H54 (cell line): ENCODE results near the gene PLCL2.

Source experiments
- DNase-seq: peaks from one replicate; pipeline ENCODE4 v3.0.0; 2011; ENCODE audit warnings: low spot score, mixed read lengths; ENCODE audit not compliant: insufficient read length
- FAIRE-seq: peaks from 3 replicates; lab custom pipeline; 2011; peaks lifted over from hg19 to GRCh38; lab: Jason Lieb, UNC
- POLR2A ChIP-seq: IDR thresholded peaks from 2 replicates; pipeline ENCODE4 v1.6.1; 2011; ENCODE audit warnings: low read depth, mild to moderate bottlenecking, low read length

The PLCL2 gene

GRCh38 chr3:16908896-16909295, 24.1 kb downstream of the PLCL2 start:
- FAIRE-seq = no peak
- TF ChIP-seq POLR2A = no peak
- DNase-seq = no peak

- FAIRE-seq = no peak
- TF ChIP-seq POLR2A = no peak
- no peak for DNase-seq
Measured at GRCh38 chr3:16909802-16910201, 25.0 kb downstream of the PLCL2 start.

GRCh38 chr3:16910207-16910606, 25.5 kb downstream of the PLCL2 start:
- FAIRE-seq (no peak), DNase-seq (no peak)
- no peak for TF ChIP-seq POLR2A

- TF ChIP-seq POLR2A = no peak
- FAIRE-seq = no peak
Measured at GRCh38 chr3:16911916-16912315, 27.2 kb downstream of the PLCL2 start.

GRCh38 chr3:16912400-16913263, 27.9 kb downstream of the PLCL2 start:
- TF ChIP-seq POLR2A = no peak
- DNase-seq = no peak
- FAIRE-seq = no peak

More at GRCh38 chr3:16911916-16912315, 27.2 kb downstream of the PLCL2 start:
- DNase-seq = no peak

GRCh38 chr3:16913264-16913580, 28.5 kb downstream of the PLCL2 start:
- no peak for TF ChIP-seq POLR2A
- DNase-seq (no peak), FAIRE-seq (no peak)

- DNase-seq (no peak), FAIRE-seq (peak; percentile 50)
- no peak for TF ChIP-seq POLR2A
Measured at GRCh38 chr3:16916840-16917239, 32.1 kb downstream of the PLCL2 start.

GRCh38 chr3:16917256-16917935, 32.6 kb downstream of the PLCL2 start:
- FAIRE-seq (peak; percentile 93), DNase-seq (no peak)
- TF ChIP-seq POLR2A = no peak

- no peak for TF ChIP-seq POLR2A
- DNase-seq = no peak
- FAIRE-seq = no peak
Measured at GRCh38 chr3:16917980-16918682, 33.4 kb downstream of the PLCL2 start.

- no peak for TF ChIP-seq POLR2A
- no peak for FAIRE-seq
- no peak for DNase-seq
Measured at GRCh38 chr3:16918683-16919025, 33.9 kb downstream of the PLCL2 start.

- DNase-seq = no peak
- TF ChIP-seq POLR2A = no peak
- no peak for FAIRE-seq
Measured at GRCh38 chr3:16923112-16923511, 38.4 kb downstream of the PLCL2 start.

GRCh38 chr3:16927485-16927884, 42.7 kb downstream of the PLCL2 start:
- FAIRE-seq = no peak
- no peak for DNase-seq
- TF ChIP-seq POLR2A = no peak

GRCh38 chr3:16928386-16929132, 43.8 kb downstream of the PLCL2 start:
- no peak for TF ChIP-seq POLR2A
- FAIRE-seq (no peak), DNase-seq (no peak)
